GM19397 (cell line): Measurements from ENCODE around the gene SORCS2.

ENCODE experiments used
- ATAC-seq: cut with Tn5 transposase; IDR thresholded peaks from one replicate; pipeline ENCODE4 v1.9.1; 2021; ENCODE audit warnings: mild to moderate bottlenecking, moderate library complexity; ENCODE audit not compliant: unreplicated experiment

The SORCS2 gene

GRCh38 chr4:7299010-7299907 is 106.9 kb downstream of the SORCS2 start:
- ATAC-seq: no peak

- ATAC-seq: no peak
Measured at GRCh38 chr4:7299908-7300710, 107.8 kb downstream of the SORCS2 start.

- no peak for ATAC-seq
Measured at GRCh38 chr4:7300711-7301095, 108.4 kb downstream of the SORCS2 start.

- no peak for ATAC-seq
Measured at GRCh38 chr4:7301126-7301785, 108.9 kb downstream of the SORCS2 start.

GRCh38 chr4:7301846-7302630 is 109.7 kb downstream of the SORCS2 start:
- no peak for ATAC-seq

GRCh38 chr4:7302781-7303404 is 110.6 kb downstream of the SORCS2 start:
- no peak for ATAC-seq

GRCh38 chr4:7303561-7303960 is 111.2 kb downstream of the SORCS2 start:
- ATAC-seq: no peak

- no peak for ATAC-seq
Measured at GRCh38 chr4:7304436-7304835, 112.1 kb downstream of the SORCS2 start.

- no peak for ATAC-seq
Measured at GRCh38 chr4:7306021-7306965, 114.0 kb downstream of the SORCS2 start.

- ATAC-seq: no peak
Measured at GRCh38 chr4:7306986-7307385, 114.6 kb downstream of the SORCS2 start.

- ATAC-seq: no peak
Measured at GRCh38 chr4:7307394-7308099, 115.2 kb downstream of the SORCS2 start.

GRCh38 chr4:7309181-7309580 is 116.8 kb downstream of the SORCS2 start:
- ATAC-seq: no peak

- ATAC-seq: no peak
Measured at GRCh38 chr4:7309636-7310390, 117.5 kb downstream of the SORCS2 start.

- no peak for ATAC-seq
Measured at GRCh38 chr4:7310451-7310850, 118.1 kb downstream of the SORCS2 start.

- ATAC-seq: no peak
Measured at GRCh38 chr4:7311205-7311604, 118.9 kb downstream of the SORCS2 start.

GRCh38 chr4:7312691-7313090 is 120.4 kb downstream of the SORCS2 start:
- ATAC-seq: no peak

- ATAC-seq: no peak
Measured at GRCh38 chr4:7313347-7313811, 121.0 kb downstream of the SORCS2 start.

GRCh38 chr4:7313991-7314390 is 121.7 kb downstream of the SORCS2 start:
- ATAC-seq: no peak
